SKM-1 (cell line): ENCODE results near the gene WHRN.

Experiments
- DNase-seq: peaks from one replicate; lab custom pipeline; 2025; ENCODE audit not compliant: unreplicated experiment; lab: John Stamatoyannopoulos, UW

Gene WHRN

GRCh38 chr9:114369216-114370130 is 135.8 kb downstream of the WHRN start:
- no peak for DNase-seq

DNA sequence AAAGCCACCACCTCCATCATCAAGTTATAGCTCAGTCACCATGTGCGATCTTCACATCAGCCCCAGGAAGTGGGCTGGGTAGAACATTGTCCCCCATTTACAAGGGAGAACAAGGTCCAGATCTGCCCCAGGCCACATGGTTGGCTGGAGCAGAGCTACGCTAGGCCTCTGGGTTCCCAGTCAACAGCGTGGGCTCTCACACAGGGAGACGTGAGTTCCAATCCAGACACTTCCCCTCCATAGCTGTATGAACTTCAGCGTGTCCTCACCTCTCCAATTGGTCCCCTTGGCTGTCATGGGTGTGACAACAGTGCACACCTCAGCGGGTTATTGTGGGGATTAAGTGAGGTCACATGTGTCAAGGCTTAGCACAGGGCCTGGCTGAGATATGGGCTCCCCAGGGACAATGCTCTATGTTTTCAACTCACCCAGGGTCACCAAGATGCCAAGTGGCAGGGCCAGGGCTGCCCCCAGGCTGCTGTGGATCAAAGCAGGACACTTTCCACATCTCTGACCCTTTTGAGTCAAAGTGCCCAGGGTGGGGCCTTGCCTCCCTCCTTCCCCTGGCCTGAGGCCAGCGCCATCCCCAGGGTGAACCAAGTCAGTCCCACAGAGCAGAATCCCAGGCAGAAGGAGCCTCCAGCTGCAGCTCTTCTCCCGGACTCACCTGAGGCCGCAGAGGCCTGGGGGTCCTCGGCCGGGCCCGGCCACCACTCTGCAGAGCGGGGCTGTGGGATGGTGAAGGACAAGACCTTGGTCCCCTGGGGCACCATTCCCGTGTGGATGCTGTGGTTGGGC is 137.3 kb downstream of the WHRN start:
- no peak for DNase-seq

DNA sequence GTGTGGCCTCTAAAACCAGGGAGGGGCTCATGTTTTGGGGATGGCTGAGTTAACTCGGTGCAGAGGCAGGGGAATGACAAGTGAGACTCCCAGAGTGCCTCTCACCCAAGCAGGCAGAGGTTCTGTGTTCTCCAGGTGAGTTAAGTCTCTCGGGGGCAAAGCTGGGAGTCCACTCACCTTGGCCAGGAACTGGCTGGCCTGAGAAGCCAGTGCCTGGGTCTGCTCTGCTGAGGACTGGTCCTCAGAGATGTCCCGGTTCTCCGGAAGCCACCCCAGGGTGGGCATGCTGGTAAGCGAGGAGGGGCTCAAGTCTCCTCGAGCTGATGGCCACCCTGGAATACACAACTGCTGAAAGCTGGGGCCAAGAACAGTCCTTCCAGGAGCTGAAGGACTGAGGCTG is 137.9 kb downstream of the WHRN start:
- no peak for DNase-seq

GRCh38 chr9:114366334-114367128 is 138.7 kb downstream of the WHRN start:
- no peak for DNase-seq

- no peak for DNase-seq
These were observed 140.1 kb downstream of the WHRN start for GRCh38 chr9:114365194-114365593.

DNA sequence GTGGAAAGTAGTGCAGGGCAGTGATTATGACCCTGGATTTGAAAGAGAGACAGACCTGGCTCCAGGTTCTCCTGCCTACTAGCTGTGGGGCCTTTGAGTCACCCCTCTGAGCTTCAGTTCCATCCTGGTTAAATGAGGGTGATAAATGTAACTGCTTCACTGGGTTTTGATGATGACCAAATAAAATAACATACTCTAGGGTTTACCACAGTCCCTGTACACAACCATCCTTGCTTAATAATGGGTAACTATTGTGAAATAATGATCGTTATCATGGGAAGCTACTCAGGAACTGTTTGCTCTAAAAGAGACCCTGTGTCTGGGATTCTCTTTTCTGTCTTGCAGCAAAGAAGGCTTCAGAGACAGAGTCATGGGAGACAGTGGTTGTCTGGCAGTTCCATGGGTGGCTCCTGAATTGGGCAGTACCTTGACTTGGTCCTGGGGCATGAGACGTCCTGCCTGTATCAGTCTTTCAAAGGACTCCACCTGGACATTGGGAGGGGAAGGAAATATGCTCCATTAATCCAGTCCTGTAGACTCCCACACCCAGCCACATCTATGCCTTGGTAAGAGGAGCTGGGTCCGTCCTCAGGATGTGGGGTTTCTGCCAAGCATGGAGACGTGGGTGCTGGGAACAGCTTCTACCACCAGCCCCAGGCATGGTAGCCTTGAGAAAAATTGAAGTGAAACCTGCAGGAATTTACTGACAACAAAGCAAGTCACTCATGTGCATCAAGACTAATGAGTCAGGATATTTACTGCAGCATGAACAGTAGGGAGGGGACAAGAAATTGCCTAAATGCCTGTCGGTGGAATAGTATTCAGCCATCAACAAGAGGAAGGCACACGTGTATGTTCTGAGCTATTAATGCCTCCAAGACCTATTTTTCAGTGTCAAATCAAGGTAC is 140.9 kb downstream of the WHRN start:
- DNase-seq = peak; percentile 22

DNA sequence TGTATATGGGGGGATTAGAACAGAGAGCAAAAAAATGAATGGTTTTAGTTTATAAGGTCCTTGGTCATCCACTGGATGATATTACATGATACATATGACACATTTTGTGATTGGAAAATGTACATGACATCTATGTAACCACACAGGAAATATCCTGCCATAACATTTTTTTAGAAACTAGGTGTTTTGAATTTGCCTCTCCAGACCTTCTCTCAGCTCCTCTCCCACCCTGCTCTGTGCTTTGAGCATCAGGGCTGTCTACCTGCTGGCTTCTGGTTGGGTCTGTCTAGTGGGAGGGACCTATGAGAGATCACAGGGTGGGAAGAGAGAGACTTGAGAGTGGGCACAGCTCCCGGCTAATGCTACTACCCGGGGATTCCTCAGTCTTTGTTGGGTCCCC is 141.8 kb downstream of the WHRN start:
- no peak for DNase-seq

DNA sequence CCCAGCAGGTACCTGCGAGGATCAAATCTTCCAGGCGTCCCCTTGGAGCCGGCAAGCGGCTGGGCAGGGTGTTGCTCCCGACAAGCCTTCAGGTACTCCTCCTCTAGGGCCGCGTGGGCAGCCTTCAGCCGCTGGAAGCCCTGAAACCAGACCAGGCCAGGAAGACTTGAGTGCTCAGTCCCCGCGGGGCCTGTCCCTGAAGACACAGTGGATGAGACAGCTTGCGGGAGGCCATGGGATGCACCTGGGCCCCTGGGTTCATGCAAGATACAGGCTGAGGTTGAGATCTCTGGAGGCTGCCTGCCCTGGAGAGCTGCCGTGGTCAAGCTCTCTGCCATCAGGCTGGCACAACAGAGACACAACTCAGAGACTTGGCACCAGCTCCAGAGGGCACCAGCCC is 142.9 kb downstream of the WHRN start:
- DNase-seq = no peak

DNA sequence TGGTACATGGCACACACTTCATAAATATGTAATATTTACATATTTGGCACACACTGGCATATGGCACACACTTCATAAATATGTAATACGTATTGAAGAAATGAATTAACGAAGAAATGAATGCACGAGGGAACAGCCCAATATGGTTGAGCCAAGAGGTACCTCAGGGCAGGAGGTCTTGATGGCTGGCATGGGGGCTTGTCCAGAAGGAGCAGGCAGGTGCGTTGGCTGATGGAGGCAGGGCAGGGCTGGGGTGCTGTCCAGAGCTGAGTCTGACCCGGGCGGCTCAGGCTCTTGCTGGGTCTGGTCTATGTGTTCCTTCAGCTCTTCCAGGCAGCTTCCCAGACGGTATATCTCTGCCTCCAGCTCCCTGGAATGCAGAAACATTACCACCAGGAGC is 143.7 kb downstream of the WHRN start:
- no peak for DNase-seq

GRCh38 chr9:114359801-114360200 is 145.5 kb downstream of the WHRN start:
- no peak for DNase-seq

DNA sequence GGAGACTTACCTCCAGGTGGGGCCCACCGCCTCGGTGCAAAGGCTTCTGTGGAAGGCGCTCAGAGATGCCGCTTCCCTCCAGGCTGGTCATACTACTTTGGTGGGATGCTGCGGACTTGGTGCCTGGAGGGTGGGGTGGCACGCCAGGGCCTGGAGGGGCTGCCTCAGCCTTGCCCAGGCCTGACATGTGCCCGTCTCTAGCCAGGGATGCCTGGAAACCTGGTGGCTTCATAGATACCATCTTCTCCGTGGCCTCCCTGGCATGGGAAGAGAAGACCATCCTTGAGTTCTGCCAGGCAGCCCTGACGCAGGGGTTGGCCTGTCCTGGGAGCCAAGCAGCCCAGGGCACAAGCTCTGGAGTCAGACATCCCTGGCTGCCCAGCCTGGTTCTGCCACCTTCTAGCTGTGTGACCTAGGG is 147.4 kb downstream of the WHRN start:
- DNase-seq = no peak

DNA sequence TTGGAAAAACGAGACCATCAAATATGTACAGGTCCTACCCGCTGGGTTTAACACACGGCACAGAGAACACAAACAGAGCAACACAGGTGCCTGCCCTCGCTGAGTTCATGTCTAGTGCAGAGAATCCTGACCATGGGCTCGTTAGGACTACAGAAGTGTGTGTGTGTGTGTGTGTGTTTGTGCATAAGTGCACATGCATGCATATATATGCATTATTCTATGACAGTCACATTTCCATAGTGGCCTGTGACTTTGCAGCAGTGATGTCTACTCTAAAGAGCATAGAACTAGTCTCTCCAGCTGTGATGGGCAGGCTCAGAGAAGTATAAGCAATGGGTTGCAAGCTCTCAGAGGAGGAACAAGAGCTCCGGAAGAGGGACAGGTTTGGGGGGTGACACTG is 147.9 kb downstream of the WHRN start:
- DNase-seq = no peak

GRCh38 chr9:114356792-114357191 is 148.5 kb downstream of the WHRN start:
- DNase-seq = no peak

GRCh38 chr9:114355821-114356220 is 149.5 kb downstream of the WHRN start:
- DNase-seq = no peak
